Subcutaneous adipose tissue (tissue), 4 donors: ENCODE results near the gene SEC23IP. TPM values are rescaled to one million over a fixed set of nuclear protein-coding genes. Genes with fewer than 3 reads are reported as not detected.

ENCODE experiments used
- CTCF ChIP-seq: fragments of 450-650 bp; IDR thresholded peaks from one replicate; pipeline ENCODE4 v1.5.1; 2016; ENCODE audit warnings: low read depth, mild to moderate bottlenecking, control low read depth, antibody characterized with exemption, moderate library complexity
- total RNA-seq, 4 donors: library from RNA; depleted of rRNA; stranded (reverse); fragments of >200 nt; gene quantifications; one replicate each; pipeline ENCODE4 v1.1.0, GENCODE V29; 2016

The SEC23IP gene
- total RNA-seq, 4 donors from 2014 or later = 12.8 to 33.9 (median 26.8) TPM

DNA sequence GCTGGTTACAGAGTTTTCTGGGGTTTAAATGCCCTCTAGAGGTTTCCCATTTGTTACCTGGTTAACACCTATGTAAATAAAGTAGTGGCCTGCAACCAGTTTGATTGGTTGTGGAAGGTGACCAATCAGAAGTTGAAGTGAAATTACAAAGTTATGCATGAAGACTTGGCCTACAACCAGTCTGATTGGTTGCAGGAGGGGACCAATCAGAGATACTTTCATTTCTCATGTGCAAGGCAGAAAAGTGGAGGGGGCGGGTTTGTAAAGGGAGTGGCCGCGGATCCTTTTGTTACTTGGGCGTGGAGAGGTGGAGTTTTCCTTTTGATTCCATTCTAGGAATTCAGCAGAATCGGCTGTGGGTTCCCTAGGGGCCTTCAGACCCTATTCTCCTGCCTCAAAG lies 80.8 kb downstream of the SEC23IP start:
- TF ChIP-seq CTCF = no peak

DNA sequence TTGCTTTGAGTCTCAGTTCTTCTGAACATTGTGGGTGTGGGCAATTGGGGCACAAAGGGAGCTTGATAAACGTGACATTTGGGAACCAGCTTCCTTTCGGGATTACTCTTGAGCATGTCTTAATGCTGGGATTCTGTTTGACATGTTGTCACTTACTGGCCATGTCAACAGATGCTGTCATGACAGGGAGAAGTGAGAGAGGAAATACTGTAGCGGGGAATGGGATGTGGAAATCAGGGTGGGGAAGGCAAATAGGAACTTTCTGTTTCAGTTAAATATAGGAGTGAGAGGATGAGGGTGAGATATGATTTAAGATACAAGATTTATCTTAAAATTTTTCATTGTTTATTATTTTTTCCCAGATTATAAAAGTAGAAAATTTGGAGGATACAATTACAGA lies 83.9 kb downstream of the SEC23IP start:
- no peak for TF ChIP-seq CTCF

DNA sequence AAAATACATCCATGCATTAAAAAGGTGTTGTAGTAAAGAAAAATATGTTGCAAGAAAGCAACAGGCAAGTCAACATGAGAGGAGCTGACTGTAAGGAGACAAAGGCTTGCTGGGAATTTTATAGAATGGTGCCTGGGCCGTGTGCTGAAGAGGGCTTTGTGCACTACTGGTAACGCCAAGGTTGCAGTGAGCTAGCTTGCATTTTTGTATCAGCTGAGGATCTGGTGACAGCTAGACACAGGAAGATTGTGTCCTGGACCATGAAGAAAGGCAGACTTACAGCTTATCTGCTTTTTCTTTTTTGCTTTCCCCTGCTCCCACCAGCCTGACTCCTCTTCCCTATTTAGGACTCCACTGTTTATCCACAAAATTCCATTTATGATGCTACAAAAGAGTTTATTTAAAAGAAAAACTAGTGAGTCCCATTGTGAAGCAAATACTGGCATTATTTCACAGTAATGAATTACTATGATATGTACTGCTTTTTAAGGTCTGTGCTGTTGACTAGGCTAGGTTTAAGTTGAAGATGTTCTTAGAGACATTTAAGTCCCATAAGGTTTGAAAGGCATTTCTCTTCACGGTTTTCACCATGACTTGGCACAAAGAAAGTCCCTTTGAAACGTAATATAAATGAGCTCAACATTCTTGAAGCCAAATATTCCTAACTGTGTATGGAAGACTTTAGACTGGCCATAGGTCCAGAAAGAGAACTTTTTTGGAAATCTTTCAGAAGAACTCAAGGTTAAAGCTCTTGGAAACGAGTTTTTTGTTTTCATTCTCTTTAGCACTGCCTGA lies 88.6 kb downstream of the SEC23IP start:
- TF ChIP-seq CTCF = no peak

- TF ChIP-seq CTCF = no peak
Observed at GRCh38 chr10:119981826-119982225, 89.3 kb downstream of the SEC23IP start.

GRCh38 chr10:119988333-119988732 lies 95.8 kb downstream of the SEC23IP start:
- no peak for TF ChIP-seq CTCF

- no peak for TF ChIP-seq CTCF
Observed at GRCh38 chr10:119989966-119990365, 97.4 kb downstream of the SEC23IP start.

DNA sequence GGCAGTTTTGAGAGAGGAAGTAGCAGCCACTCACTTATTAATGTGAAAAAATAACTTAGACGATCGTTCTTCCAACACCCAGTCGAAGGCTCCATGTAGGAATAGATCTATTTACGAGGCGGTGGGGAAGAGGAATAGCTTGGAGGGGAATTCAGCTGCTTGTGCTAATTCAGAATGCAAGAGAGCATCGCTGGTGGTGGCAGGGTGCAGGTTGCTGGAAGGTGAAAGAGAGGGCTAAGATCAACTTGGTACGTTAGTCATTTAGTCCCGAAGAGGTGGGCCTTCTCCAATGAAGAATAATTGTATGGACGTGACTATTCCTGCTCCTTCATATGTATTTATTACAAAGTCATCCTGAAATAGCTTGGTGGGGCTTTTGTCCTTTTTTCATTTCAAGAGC lies 98.5 kb downstream of the SEC23IP start:
- TF ChIP-seq CTCF = no peak
